ENCODE data around the gene GPER1.
A peak's percentile ranks its signal among the peaks of the same experiment; 100 is the strongest.
"Not testable (repeated sequence)": the region's sequence is repeated elsewhere in the genome, so short reads cannot be mapped to it uniquely, and the experiment has no call there.

GPER1 gene

DNA sequence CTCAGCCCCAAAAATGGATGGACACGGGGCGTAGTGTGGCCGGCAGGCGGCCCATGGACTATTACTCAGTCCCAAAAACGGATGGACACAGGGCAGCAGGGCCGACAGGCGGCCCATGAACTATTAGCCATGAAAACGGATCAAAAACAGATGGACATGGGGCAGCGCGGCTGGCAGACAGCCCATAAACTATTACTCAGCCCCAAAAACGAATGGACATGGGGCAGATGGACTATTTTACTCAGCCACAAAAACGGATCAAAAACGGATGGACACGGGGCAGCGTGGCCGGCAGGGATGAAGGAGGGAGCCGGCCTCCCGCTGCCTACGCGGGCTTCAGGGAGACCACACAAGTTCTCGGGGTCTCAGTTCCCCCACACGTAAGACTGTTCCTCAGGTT lies 32.9 kb downstream of the GPER1 start:
- DNase-seq (ENCODE audit: low spot score): no peak

GRCh38 chr7:1121476-1121875 lies 33.6 kb downstream of the GPER1 start:
- no peak for DNase-seq (ENCODE audit: low spot score)

- no peak for DNase-seq (ENCODE audit: low spot score)
Measured at GRCh38 chr7:1121886-1122831, 34.2 kb downstream of the GPER1 start.

DNA sequence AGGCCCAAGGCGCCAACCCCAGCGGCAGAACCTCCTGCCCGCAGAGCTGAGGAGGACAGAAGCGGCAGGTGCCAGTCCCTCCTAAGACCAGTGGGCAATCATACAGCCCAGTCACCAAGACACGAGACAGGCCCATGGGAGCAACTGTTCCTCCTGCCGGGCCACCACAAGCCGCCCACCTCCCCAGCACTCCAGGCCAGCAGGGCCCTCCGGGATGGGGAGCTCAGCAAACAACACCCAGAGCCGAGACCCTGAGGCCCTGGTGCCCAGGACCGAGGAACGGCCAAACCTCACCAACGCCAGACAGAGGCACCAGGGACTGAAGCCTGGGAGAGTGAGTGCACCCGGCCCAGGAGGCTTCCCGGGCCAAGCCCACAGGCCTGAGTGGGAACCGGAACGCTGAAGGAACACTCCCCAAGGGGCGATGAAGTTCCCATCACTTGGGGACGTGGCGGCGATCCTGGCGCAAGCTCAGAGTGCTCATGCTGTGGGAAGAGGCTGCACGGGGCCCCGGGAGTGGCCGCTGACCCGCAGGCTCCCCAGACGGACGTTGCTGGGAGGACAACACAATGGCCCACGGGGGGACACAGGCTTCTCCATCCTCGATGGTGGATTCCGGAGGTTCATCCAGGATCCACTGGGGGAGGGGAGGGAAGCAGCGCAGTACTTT lies 35.1 kb downstream of the GPER1 start:
- DNase-seq (ENCODE audit: low spot score): no peak

DNA sequence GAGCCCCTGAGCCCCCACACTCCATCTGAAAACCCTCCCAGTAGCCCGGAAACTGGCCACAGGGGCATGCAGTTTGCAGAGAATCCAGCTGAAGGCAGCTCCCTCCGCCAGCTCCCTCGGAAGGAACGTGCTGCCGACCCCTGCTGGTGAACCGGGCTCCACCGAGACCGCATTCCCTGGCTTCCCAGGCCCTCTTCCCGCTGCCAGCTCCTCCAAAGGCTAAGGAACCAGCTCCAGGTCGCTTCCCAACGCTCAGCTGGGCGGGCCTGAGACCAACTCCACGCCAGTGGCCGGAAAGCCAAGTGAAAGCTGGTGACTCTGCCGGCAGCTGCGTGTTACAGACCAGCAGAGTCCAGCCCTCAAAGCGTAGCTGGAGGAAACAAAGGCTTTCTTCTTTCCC lies 35.8 kb downstream of the GPER1 start:
- peak; percentile 82 for DNase-seq (ENCODE audit: low spot score)

DNA sequence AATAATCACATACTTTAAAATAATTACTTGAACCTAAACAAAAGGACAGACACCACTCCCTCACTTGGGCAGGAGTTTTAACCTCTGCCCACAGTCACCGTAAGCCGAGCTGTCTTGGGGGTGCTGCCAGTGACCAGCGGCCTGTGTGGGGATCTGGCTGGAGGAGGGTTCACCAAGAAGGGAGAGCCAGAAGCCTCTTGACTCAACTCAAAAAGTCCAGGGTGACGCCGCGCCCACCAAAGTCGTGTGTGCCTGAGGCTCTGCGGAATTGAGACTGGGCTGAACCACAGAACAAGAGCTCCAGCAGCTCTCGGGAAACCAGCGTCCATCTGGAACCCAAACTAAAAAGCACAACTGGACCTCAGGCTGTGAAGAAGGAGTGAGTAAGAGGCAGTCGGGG lies 36.3 kb downstream of the GPER1 start:
- no peak for DNase-seq (ENCODE audit: low spot score)

- DNase-seq (ENCODE audit: low spot score): peak; percentile 33
Measured at GRCh38 chr7:1124816-1125602, 37.1 kb downstream of the GPER1 start.

DNA sequence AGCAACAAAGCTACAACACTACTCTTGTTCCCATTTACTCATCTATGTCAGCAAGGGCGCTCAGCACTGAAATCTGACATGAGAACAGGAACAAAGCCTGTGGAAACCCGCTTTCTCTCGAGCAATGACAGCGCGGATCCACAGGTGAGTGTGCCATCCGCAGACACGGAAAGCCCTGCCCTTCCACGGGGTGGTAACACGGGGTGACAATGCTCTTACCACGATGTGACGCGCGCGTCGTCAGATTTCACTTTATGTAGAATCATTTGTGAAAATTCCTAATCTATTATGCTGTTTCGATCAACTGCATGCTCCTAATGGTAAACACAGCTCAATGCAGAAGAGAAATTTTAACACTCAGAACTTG lies 37.7 kb downstream of the GPER1 start:
- no peak for DNase-seq (ENCODE audit: low spot score)

GRCh38 chr7:1127001-1127400 lies 39.1 kb downstream of the GPER1 start:
- DNase-seq (ENCODE audit: low spot score): no peak

DNA sequence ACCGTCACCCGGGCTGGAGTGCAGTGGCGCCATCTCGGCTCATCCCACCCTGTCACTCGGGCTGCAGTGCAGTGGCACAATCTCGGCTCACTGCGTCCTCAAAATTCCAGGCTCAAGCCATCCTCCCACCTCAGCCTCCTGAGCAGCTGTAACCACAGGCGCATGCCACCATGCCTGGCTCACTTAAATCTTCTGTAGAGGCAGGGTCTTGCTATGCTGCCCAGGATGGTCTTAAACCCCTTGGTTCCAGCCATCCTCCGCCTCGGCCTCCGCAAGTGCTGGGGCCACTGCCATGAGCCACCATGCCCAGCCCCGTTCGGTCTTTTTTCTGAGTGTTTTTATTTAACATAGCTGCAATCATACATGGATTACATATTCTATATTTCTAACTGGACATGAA lies 41.5 kb downstream of the GPER1 start:
- DNase-seq (ENCODE audit: low spot score): no peak

GRCh38 chr7:1130021-1130990 lies 42.4 kb downstream of the GPER1 start:
- no peak for DNase-seq (ENCODE audit: low spot score)

DNA sequence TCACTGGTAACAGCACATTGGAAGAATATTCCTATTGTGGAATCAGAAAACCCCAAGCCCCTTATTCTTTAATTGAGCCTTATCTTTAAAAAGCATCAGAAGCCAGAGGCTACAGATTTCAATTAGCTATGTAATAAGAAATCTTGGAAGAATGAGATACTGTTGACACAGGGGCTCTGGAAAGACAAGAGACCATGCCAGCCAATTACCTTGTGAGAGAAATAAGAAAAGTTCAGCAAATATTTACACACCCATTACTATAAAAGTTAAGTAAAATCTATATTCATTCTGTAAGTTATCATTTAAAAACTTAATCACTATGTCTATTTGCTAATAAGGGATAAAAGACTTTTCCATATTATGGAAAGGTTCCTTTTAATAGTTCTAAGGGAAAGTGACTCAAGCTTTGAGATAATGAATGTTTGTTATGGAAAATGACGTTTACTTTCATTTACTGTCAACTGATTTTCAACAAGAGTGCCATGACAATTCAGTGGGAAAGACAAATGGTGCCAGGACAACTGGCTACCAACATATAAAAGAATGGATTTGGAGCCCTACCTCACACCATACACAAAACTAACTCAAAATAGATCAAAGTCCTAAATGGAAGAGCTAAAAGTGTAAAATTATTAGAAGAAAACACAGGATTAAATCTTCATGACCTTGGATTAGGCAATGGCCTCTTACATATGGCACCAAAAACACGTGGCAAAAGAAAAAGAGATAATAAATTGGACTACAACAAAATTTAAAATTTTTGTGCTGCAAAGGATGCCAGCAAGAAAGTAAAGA lies 43.8 kb downstream of the GPER1 start:
- no peak for DNase-seq (ENCODE audit: low spot score)

DNA sequence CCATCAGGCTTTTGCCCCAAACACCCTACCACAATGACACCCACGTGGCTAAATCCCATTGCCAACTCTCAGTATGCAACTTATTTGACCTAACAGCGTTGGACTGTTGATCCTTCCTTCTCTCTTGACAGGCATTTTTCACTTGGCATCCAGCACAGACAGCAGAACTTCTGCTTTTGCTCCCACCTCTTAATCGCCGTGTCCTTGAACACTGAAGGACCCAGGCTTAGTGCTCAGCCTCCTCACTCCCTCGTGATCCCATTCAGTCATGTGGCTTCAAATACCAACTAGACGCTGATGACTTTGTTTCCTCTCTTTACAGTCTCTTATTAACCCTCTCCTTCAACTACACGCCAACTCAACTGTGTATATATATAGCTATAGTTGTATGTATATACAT lies 47.0 kb downstream of the GPER1 start:
- DNase-seq (ENCODE audit: low spot score): no peak

DNA sequence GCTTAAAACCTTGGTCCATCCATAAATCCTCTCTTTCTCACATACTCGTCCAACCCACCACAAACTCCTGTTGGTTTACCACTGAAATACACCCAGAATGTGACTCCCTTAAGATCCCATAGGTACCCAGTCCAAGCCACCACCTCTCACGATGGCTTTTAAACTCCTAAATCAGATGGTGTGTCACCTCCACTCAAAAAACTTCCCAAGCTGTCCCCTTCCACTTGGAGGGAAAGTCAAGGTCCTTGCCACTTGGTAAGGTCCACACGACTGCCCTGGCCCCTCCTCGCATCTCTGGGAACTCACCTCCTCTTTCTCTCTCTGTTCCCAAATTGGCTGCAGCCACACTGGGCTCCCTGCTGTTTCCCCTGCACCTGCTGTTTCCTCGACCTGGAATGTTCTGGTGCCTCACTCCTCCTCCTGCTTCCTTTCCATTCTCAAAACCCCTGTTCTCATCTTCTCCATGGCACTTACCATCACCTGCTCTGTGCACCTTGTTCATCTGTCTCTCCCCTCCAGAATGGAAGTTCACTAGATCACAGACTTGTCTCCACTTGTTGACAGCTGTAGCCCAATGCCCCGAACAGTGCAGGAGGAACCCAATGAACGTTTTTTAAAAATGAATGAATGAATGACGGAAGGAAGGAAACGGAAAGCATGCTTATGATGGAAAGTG lies 49.1 kb downstream of the GPER1 start:
- DNase-seq (ENCODE audit: low spot score): no peak

DNA sequence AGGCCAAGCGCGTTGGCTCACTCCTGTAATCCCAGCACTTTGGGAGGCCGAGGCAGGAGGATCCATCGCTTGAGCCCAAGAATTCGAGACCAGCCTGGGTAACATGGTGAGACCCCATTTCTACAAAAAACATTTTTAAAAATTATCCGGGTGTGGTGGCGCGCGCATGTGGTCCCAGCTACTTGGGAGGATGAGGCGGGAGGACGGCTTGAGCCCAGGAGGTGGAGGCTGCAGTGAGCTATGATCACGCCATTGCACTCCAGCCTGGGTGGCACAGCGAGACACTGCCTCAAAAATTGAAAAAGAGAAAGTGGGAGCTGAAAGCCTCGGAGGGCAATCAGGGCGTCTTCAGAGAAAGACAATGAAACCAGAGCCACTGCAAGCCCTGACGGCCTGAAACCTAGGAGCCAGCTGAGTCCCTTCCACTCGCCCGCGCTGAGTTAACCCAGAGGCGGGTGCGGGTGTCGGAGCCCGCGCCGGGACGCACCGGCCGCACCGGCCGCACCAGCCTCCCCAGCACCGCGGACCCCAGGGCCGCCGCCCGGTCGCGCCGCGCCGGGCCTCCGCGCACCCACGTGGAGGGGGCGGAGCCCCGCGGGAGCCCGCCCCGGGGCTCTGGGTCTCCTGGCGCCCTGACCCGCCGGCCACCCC lies 49.7 kb downstream of the GPER1 start:
- DNase-seq (ENCODE audit: low spot score): peak; percentile 90

DNA sequence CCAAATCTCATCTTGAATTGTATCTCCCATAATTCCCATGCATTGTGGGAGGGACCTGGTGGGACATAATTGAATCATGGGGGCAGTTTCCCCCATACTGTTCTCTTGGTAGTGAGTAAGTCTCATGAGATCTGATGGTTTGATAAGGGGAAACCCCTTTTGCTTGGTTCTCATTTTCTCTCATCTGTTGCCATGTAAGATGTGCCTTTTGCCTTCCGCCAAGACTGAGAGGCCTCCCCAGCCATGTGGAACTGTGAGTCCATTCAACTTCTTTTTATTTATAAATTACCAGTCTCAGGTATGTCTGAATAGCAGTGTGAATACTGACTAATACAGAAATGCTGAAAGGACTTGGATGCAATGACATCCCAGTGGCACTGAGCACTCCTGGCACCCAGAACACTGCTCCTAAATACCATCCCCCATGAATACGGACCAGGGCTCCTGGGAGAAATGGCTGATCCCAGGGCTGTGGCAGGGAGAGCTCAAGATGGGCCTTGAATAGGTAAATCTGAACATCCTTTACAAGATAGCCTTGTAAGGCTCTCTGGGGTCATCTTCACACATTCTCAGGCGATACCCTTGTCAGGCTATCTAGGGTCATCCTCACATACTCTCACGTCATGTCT lies 52.7 kb downstream of the GPER1 start:
- no peak for DNase-seq (ENCODE audit: low spot score)

GRCh38 chr7:1141651-1142050 lies 53.7 kb downstream of the GPER1 start:
- DNase-seq (ENCODE audit: low spot score): no peak

- no peak for DNase-seq (ENCODE audit: low spot score)
Measured at GRCh38 chr7:1142051-1142635, 54.2 kb downstream of the GPER1 start.

DNA sequence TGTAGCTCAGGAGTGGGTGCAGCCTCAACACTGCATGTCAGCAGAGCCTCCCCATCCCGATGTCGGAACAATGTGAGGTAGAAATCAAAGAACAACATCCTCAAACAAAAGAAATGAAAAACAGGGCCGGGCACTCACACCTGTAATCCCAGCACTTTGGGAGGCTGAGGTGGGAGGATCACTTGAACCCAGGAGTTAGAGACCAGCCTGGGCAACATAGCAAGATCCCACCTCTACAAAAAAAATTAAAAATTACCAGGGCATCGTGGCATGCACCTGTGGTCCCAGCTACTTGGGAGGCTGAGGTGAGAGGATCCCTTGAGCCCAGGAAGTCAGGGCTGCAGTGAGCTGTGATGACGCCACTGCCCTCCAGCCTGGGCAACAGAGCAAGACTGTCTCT lies 55.1 kb downstream of the GPER1 start:
- DNase-seq (ENCODE audit: low spot score): not testable (repeated sequence)

Data from D341Med (cell line).